ENCODE data around the gene GNAT2.

The GNAT2 gene

GRCh38 chr1:109627692-109628399, 8.4 kb upstream of the GNAT2 start:
- DNase-seq (ENCODE audit: low spot score) = no peak

GRCh38 chr1:109626682-109627408, 7.4 kb upstream of the GNAT2 start:
- no peak for DNase-seq (ENCODE audit: low spot score)

- no peak for DNase-seq (ENCODE audit: low spot score)
Measured at GRCh38 chr1:109625601-109626560, 6.5 kb upstream of the GNAT2 start.

GRCh38 chr1:109625176-109625575, 5.8 kb upstream of the GNAT2 start:
- no peak for DNase-seq (ENCODE audit: low spot score)

GRCh38 chr1:109624201-109625010, 5.0 kb upstream of the GNAT2 start:
- no peak for DNase-seq (ENCODE audit: low spot score)

GRCh38 chr1:109623601-109624161, 4.3 kb upstream of the GNAT2 start:
- DNase-seq (ENCODE audit: low spot score) = no peak

- no peak for DNase-seq (ENCODE audit: low spot score)
Measured at GRCh38 chr1:109622895-109623294, 3.5 kb upstream of the GNAT2 start.

- DNase-seq (ENCODE audit: low spot score) = no peak
Measured at GRCh38 chr1:109622137-109622892, 2.9 kb upstream of the GNAT2 start.

- DNase-seq (ENCODE audit: low spot score) = no peak
Measured at GRCh38 chr1:109621379-109622136, 2.1 kb upstream of the GNAT2 start.

GRCh38 chr1:109620841-109621286, 1.4 kb upstream of the GNAT2 start:
- peak; percentile 73 for DNase-seq (ENCODE audit: low spot score)

GRCh38 chr1:109620401-109620791, 980 bp upstream of the GNAT2 start:
- DNase-seq (ENCODE audit: low spot score) = peak; percentile 25

GRCh38 chr1:109618661-109619575, 498 bp downstream of the GNAT2 start:
- no peak for DNase-seq (ENCODE audit: low spot score)

- DNase-seq (ENCODE audit: low spot score) = peak; percentile 87
Measured at GRCh38 chr1:109617291-109617801, 2.1 kb downstream of the GNAT2 start.

- no peak for DNase-seq (ENCODE audit: low spot score)
Measured at GRCh38 chr1:109616391-109616790, 3.0 kb downstream of the GNAT2 start.

- DNase-seq (ENCODE audit: low spot score) = no peak
Measured at GRCh38 chr1:109615879-109616278, 3.5 kb downstream of the GNAT2 start.

- DNase-seq (ENCODE audit: low spot score) = no peak
Measured at GRCh38 chr1:109613361-109614147, 5.9 kb downstream of the GNAT2 start.

- DNase-seq (ENCODE audit: low spot score) = no peak
Measured at GRCh38 chr1:109611308-109611990, 8.0 kb downstream of the GNAT2 start.

Data from SW480 (cell line).